Liver (tissue), 3 donors: ENCODE data around the gene RAPGEF2.

Experiments used
- GABPA ChIP-seq, 2 donors: IDR thresholded peaks in 1 of 2; conservative IDR thresholded peaks in 1 of 2; 2 replicates each; pipeline ENCODE4 v1.6.1; 2016; ENCODE audit warnings: antibody characterized with exemption in 2 of 2, mild to moderate bottlenecking in 1 of 2, moderate library complexity in 1 of 2
- RAD21 ChIP-seq, 2 donors: IDR thresholded peaks; 2 replicates each; pipeline ENCODE4 v1.6.1; 2016; ENCODE audit warnings: antibody characterized with exemption in 2 of 2, mild to moderate bottlenecking in 2 of 2
- REST ChIP-seq: IDR thresholded peaks from 2 replicates; pipeline ENCODE4 v1.6.1; 2016; ENCODE audit warnings: antibody characterized with exemption, mild to moderate bottlenecking
- SP1 ChIP-seq: IDR thresholded peaks from 2 replicates; pipeline ENCODE4 v1.6.1; 2018; ENCODE audit warnings: antibody characterized with exemption, mild to moderate bottlenecking
- YY1 ChIP-seq: IDR thresholded peaks from 2 replicates; pipeline ENCODE4 v1.6.1; 2016; ENCODE audit warnings: antibody characterized with exemption, mild to moderate bottlenecking
- ZBTB33 ChIP-seq: IDR thresholded peaks from 2 replicates; pipeline ENCODE4 v1.6.1; 2016; ENCODE audit warnings: antibody characterized with exemption
- TF ChIP-seq, protein P1 (sequence below): fragments of 150-350 bp; IDR thresholded peaks from 2 replicates; pipeline ENCODE4 v1.5.1; 2017; ENCODE audit warnings: improper control_type of control experiment, low read depth, low read length; ENCODE audit not compliant: missing input control
- TF ChIP-seq, protein P2 (sequence below): IDR thresholded peaks from 2 replicates; pipeline ENCODE4 v1.6.1; 2016; ENCODE audit warnings: antibody characterized with exemption
- donor health status: healthy.
- donor health status: healthy.

DNA sequence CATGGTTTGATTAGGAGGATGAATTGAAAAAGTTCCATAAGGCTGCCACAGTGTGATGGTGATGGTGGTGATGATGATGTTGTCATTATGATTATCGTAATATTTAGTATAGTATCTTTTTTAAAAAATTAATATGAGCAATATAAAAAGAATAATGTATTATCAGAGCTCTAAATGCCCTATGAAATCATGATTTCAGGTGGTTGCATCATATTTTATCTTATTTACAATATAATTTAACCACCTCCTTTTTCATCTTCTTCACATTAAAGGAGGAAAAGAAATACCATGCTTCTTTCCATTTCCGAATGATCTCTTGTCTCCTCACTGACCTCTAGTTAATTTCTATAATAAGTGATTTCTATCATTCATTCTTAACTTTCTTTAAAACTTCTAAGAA lies 225.9 kb downstream of the RAPGEF2 start:
- TF ChIP-seq REST = no peak
- TF ChIP-seq ZBTB33 = no peak
- TF ChIP-seq, protein P1, sequence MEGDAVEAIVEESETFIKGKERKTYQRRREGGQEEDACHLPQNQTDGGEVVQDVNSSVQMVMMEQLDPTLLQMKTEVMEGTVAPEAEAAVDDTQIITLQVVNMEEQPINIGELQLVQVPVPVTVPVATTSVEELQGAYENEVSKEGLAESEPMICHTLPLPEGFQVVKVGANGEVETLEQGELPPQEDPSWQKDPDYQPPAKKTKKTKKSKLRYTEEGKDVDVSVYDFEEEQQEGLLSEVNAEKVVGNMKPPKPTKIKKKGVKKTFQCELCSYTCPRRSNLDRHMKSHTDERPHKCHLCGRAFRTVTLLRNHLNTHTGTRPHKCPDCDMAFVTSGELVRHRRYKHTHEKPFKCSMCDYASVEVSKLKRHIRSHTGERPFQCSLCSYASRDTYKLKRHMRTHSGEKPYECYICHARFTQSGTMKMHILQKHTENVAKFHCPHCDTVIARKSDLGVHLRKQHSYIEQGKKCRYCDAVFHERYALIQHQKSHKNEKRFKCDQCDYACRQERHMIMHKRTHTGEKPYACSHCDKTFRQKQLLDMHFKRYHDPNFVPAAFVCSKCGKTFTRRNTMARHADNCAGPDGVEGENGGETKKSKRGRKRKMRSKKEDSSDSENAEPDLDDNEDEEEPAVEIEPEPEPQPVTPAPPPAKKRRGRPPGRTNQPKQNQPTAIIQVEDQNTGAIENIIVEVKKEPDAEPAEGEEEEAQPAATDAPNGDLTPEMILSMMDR = no peak
- TF ChIP-seq, protein P2, sequence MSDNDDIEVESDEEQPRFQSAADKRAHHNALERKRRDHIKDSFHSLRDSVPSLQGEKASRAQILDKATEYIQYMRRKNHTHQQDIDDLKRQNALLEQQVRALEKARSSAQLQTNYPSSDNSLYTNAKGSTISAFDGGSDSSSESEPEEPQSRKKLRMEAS = no peak
- TF ChIP-seq RAD21 (IDR thresholded peaks at IDR 0.05) = no peak
- no peak for TF ChIP-seq YY1
- no peak for TF ChIP-seq GABPA (IDR thresholded peaks at IDR 0.05 in 1 of 2, conservative IDR thresholded peaks at IDR 0.05 in 1 of 2)
- TF ChIP-seq SP1 = no peak
